GM23338 (cell line): ENCODE data around the gene HMOX2. TPM values are rescaled to one million over a fixed set of nuclear protein-coding genes. Genes with fewer than 3 reads are reported as not detected.

Source experiments
- ATAC-seq: fragments of 200-7000 bp; cut with Tn5 transposase; 3 replicates; pipeline ENCODE4 v1.9.1; 2020
- DNase-seq: peaks from one replicate; pipeline ENCODE4 v3.0.0-alpha.2; 2015; ENCODE audit warnings: low spot score
- H2AFZ ChIP-seq: fragments of 200-600 bp; sonication (generic); 2 replicates; pipeline ENCODE4 v1.8.0; 2016; ENCODE audit warnings: antibody characterized with exemption, mild to moderate bottlenecking, moderate library complexity
- H3F3A ChIP-seq: fragments of 200-600 bp; sonication (generic); replicated peaks from 2 replicates; pipeline ENCODE4 v1.8.0; 2017; ENCODE audit warnings: antibody characterized with exemption, mixed run types, low read depth
- H3K27ac ChIP-seq: fragments of 200-600 bp; sonication (generic); 2 replicates; pipeline ENCODE4 v1.6.1; 2016; ENCODE audit warnings: low read depth
- H3K27me3 ChIP-seq: fragments of 200-600 bp; sonication (generic); 2 replicates; pipeline ENCODE4 v1.8.0; 2016; ENCODE audit warnings: mild to moderate bottlenecking, mixed run types, moderate library complexity; ENCODE audit not compliant: insufficient read depth
- H3K36me3 ChIP-seq: fragments of 200-600 bp; sonication (generic); 2 replicates; pipeline ENCODE4 v1.8.0; 2016; ENCODE audit warnings: mild to moderate bottlenecking; ENCODE audit not compliant: insufficient read depth
- H3K4me1 ChIP-seq: fragments of 200-600 bp; sonication (generic); 2 replicates; pipeline ENCODE4 v1.8.0; 2016; ENCODE audit warnings: mild to moderate bottlenecking, moderate library complexity; ENCODE audit not compliant: insufficient read depth
- H3K4me2 ChIP-seq: fragments of 200-600 bp; sonication (generic); 2 replicates; pipeline ENCODE4 v1.7.1; 2017; ENCODE audit warnings: mixed run types
- H3K4me3 ChIP-seq: fragments of 200-600 bp; sonication (generic); 2 replicates; pipeline ENCODE4 v1.6.1; 2016; ENCODE audit warnings: mixed run types
- H3K79me2 ChIP-seq: fragments of 200-600 bp; sonication (generic); replicated peaks from 2 replicates; pipeline ENCODE4 v1.8.0; 2017; ENCODE audit warnings: mild to moderate bottlenecking; ENCODE audit not compliant: insufficient read depth
- H3K9me2 ChIP-seq: fragments of 200-600 bp; sonication (generic); 2 replicates; pipeline ENCODE4 v1.8.0; 2017; ENCODE audit not compliant: insufficient read depth
- H4K20me1 ChIP-seq: fragments of 200-600 bp; sonication (generic); replicated peaks from 2 replicates; pipeline ENCODE4 v1.8.0; 2017; ENCODE audit warnings: mild to moderate bottlenecking; ENCODE audit not compliant: insufficient read depth
- H3K27ac Mint-ChIP-seq: 2 replicates; pipeline ENCODE4 v1.8.0; 2020; ENCODE audit warnings: inconsistent platforms, mild to moderate bottlenecking, moderate library complexity, mixed read lengths
- H3K27me3 Mint-ChIP-seq: 3 replicates; pipeline ENCODE4 v1.8.0; 2022; ENCODE audit warnings: low read depth, mild to moderate bottlenecking, moderate library complexity, mixed read lengths, inconsistent platforms; ENCODE audit not compliant: insufficient read depth, poor library complexity
- H3K36me3 Mint-ChIP-seq: 3 replicates; pipeline ENCODE4 v1.8.0; 2021; ENCODE audit warnings: low read depth, mild to moderate bottlenecking, inconsistent platforms, moderate library complexity, mixed read lengths
- H3K4me1 Mint-ChIP-seq: 3 replicates; pipeline ENCODE4 v1.8.0; 2020; ENCODE audit warnings: mild to moderate bottlenecking, inconsistent platforms, mixed read lengths
- H3K4me3 Mint-ChIP-seq: 3 replicates; pipeline ENCODE4 v1.8.0; 2021; ENCODE audit warnings: moderate library complexity, mild to moderate bottlenecking, inconsistent platforms, mixed read lengths
- H3K9me3 Mint-ChIP-seq: 3 replicates; pipeline ENCODE4 v1.8.0; 2020; ENCODE audit warnings: moderate library complexity, mild to moderate bottlenecking, inconsistent platforms, mixed read lengths
- ETS1 ChIP-seq: IDR thresholded peaks from 2 replicates; pipeline ENCODE4 v1.6.1; 2016; ENCODE audit warnings: antibody characterized with exemption
- EZH2 ChIP-seq: fragments of 200-600 bp; sonication (generic); IDR thresholded peaks from one replicate; pipeline ENCODE4 v1.8.0; 2017; ENCODE audit warnings: antibody characterized with exemption, mild to moderate bottlenecking, low read depth; ENCODE audit not compliant: unreplicated experiment
- NANOG ChIP-seq: IDR thresholded peaks from 2 replicates; pipeline ENCODE4 v1.6.1; 2016; ENCODE audit warnings: antibody characterized with exemption, borderline replicate concordance
- POLR2AphosphoS5 ChIP-seq: IDR thresholded peaks from 2 replicates; pipeline ENCODE4 v1.6.1; 2016; ENCODE audit warnings: antibody characterized with exemption, low read depth
- STAT1 ChIP-seq: IDR thresholded peaks from one replicate; pipeline ENCODE4 v1.6.1; 2016; ENCODE audit warnings: antibody characterized with exemption; ENCODE audit not compliant: unreplicated experiment
- ZNF114 ChIP-seq: fragments of 250-450 bp; sonication (Bioruptor Pico); IDR thresholded peaks from 2 replicates; pipeline ENCODE4 v1.5.0; 2020; ENCODE audit warnings: mild to moderate bottlenecking, moderate library complexity
- ZNF462 ChIP-seq: fragments of 250-450 bp; sonication (Bioruptor Pico); IDR thresholded peaks from 2 replicates; pipeline ENCODE4 v1.5.0; 2020; ENCODE audit warnings: mild to moderate bottlenecking, moderate library complexity
- polyA plus RNA-seq: library from polyadenylated mRNA; unstranded; fragments of >200 nt; fragmentation: Nextera tagmentation; extraction: Ambion mirVana; gene quantifications from 2 replicates; pipeline ENCODE4 v1.2.1, GENCODE V29; 2016
- total RNA-seq: library from RNA; depleted of rRNA; stranded (reverse); fragments of >200 nt; shearing (Covaris generic); gene quantifications from 2 replicates; pipeline ENCODE4 v1.2.3, GENCODE V29; 2014

HMOX2 gene
- total and polyA plus RNA-seq, 2 experiments from 2014 or later: 33.0 to 38.1 TPM

- peak; percentile 60 for DNase-seq
Measured at GRCh38 chr16:4461250-4462085, 14.7 kb upstream of the HMOX2 start.

More at GRCh38 chr16:4461250-4462085, 14.7 kb upstream of the HMOX2 start:
- no peaks in the 10 kb centered on the region for H3K9me2 ChIP-seq
- H4K20me1 ChIP-seq: peaks cover 6% of the 10 kb centered on the region; the same call in 1 of the 2 replicates
- no peak overlapping the region for H3K4me3 ChIP-seq
- H2AFZ ChIP-seq: no peak overlapping the region
- peaks cover 46% of the 10 kb centered on the region for H3K36me3 Mint-ChIP-seq
- peak overlapping the region; percentile 69 for H3K27ac ChIP-seq
- H3K79me2 ChIP-seq: no peaks in the 10 kb centered on the region; the same call in 1 of the 2 replicates
- H3K4me2 ChIP-seq: no peak overlapping the region
- no peaks in the 10 kb centered on the region for H3K4me1 ChIP-seq
- no peaks in the 10 kb centered on the region for H3K9me3 Mint-ChIP-seq
- no peaks in the 10 kb centered on the region for H3K27me3 ChIP-seq
- H3K27me3 Mint-ChIP-seq: peaks cover 23% of the 10 kb centered on the region
- peak; percentile 78 for ATAC-seq
- H3K4me1 Mint-ChIP-seq: peaks cover 12% of the 10 kb centered on the region
- H3K4me3 Mint-ChIP-seq: no peak overlapping the region
- no peak for TF ChIP-seq POLR2AphosphoS5
- no peak for TF ChIP-seq ZNF462 (CRISPR knock-in tag)
- no peak for TF ChIP-seq ETS1
- no peak for TF ChIP-seq NANOG
- TF ChIP-seq ZNF114 (CRISPR knock-in tag): no peak
- TF ChIP-seq EZH2: no peak
- TF ChIP-seq STAT1: no peak
- no peak overlapping the region; the same call in 1 of the 2 replicates for H3K27ac Mint-ChIP-seq
- peaks cover 6% of the 10 kb centered on the region for H3K36me3 ChIP-seq
- peaks cover 28% of the 10 kb centered on the region; the same call in 1 of the 2 replicates for H3F3A ChIP-seq
